Dermis blood vessel endothelial cell (primary cell): ENCODE measurements around the gene TPD52L2. TPM values are rescaled to one million over a fixed set of nuclear protein-coding genes. Genes with fewer than 3 reads are reported as not detected.
"Not testable (repeated sequence)": the region's sequence is repeated elsewhere in the genome, so short reads cannot be mapped to it uniquely, and the experiment has no call there.

ENCODE experiments used
- DNase-seq: peaks from one replicate; pipeline ENCODE4 v3.0.0; 2010
- total RNA-seq: library from RNA; depleted of rRNA; stranded (reverse); fragments of >200 nt; gene quantifications from 2 replicates; pipeline ENCODE4 v1.2.3, GENCODE V29; 2014

Gene TPD52L2
- total RNA-seq, 1 donor from 2014 or later = 169 TPM

GRCh38 chr20:63855363-63856097 is 9.5 kb upstream of the TPD52L2 start:
- no peak for DNase-seq

- no peak for DNase-seq
Observed at GRCh38 chr20:63856098-63856511, 9.0 kb upstream of the TPD52L2 start.

- peak; percentile 15 for DNase-seq
Observed at GRCh38 chr20:63857764-63858392, 7.2 kb upstream of the TPD52L2 start.

- DNase-seq = peak; percentile 82
Observed at GRCh38 chr20:63858393-63859165, 6.5 kb upstream of the TPD52L2 start.

- no peak for DNase-seq
Observed at GRCh38 chr20:63859166-63859699, 5.8 kb upstream of the TPD52L2 start.

GRCh38 chr20:63860325-63861051 is 4.6 kb upstream of the TPD52L2 start:
- no peak for DNase-seq

- DNase-seq = no peak
Observed at GRCh38 chr20:63861365-63861934, 3.6 kb upstream of the TPD52L2 start, which contains the start of gene ABHD16B. ABHD16B (plus strand) TSS chr20:63861498; CDS start chr20:63861541, 43 bp downstream.

- DNase-seq = no peak
Observed at GRCh38 chr20:63861981-63862901, 2.8 kb upstream of the TPD52L2 start.

- peak; percentile 20 for DNase-seq
Observed at GRCh38 chr20:63863021-63863797, 1.9 kb upstream of the TPD52L2 start.

GRCh38 chr20:63863798-63864544 is 1.1 kb upstream of the TPD52L2 start:
- DNase-seq = peak; percentile 91

GRCh38 chr20:63864545-63864977 is 509 bp upstream of the TPD52L2 start:
- no peak for DNase-seq

GRCh38 chr20:63867042-63867441 is 2.0 kb downstream of the TPD52L2 start:
- DNase-seq = not testable (repeated sequence)

- no peak for DNase-seq
Observed at GRCh38 chr20:63868264-63868663, 3.2 kb downstream of the TPD52L2 start.

- DNase-seq = peak; percentile 97
Observed at GRCh38 chr20:63873477-63873971, 8.5 kb downstream of the TPD52L2 start.

GRCh38 chr20:63874241-63874640 is 9.2 kb downstream of the TPD52L2 start:
- not testable (repeated sequence) for DNase-seq

- no peak for DNase-seq
Observed at GRCh38 chr20:63876489-63877036, 11.5 kb downstream of the TPD52L2 start.

GRCh38 chr20:63877755-63878470 is 12.8 kb downstream of the TPD52L2 start:
- no peak for DNase-seq
